Neutrophil (primary cell): Measurements from ENCODE around the gene PSAPL1.

Experiments
- H3K27ac ChIP-seq: fragments of 200-600 bp; sonication (generic); 2 replicates; pipeline ENCODE4 v1.5.1; 2016; ENCODE audit warnings: mild to moderate bottlenecking, moderate library complexity
- H3K27me3 ChIP-seq: fragments of 200-600 bp; sonication (generic); 2 replicates; pipeline ENCODE4 v1.6.0; 2016; ENCODE audit warnings: mild to moderate bottlenecking
- H3K36me3 ChIP-seq: fragments of 200-600 bp; sonication (generic); 2 replicates; pipeline ENCODE4 v1.5.1; 2017
- H3K4me1 ChIP-seq, 2 experiments: fragments of 200-600 bp in 1 of 2; sonication (generic) in 1 of 2; 1 replicate in 1 of 2; 2 replicates in 1 of 2; pipeline versions ENCODE4 v1.5.1 to v1.6.1; 2013 to 2016; ENCODE audit warnings: low read depth in 1 of 2, low read length in 1 of 2, mild to moderate bottlenecking in 1 of 2, moderate library complexity in 1 of 2; ENCODE audit not compliant: control insufficient read depth in 1 of 2, insufficient read depth in 1 of 2
- H3K4me3 ChIP-seq, 2 experiments: fragments of 200-600 bp in 1 of 2; sonication (generic) in 1 of 2; 1 replicate in 1 of 2; 2 replicates in 1 of 2; pipeline ENCODE4 v1.5.1; 2013 to 2016; ENCODE audit warnings: low read depth in 1 of 2, low read length in 1 of 2, mild to moderate bottlenecking in 1 of 2, moderate library complexity in 1 of 2
- H3K9me3 ChIP-seq: fragments of 200-600 bp; sonication (generic); 2 replicates; pipeline ENCODE4 v1.5.1; 2016
- CTCF ChIP-seq: fragments of 200-600 bp; sonication (generic); IDR thresholded peaks from 2 replicates; pipeline ENCODE4 v1.5.1; 2016; ENCODE audit warnings: antibody characterized with exemption

PSAPL1 gene

GRCh38 chr4:7422151-7422897 is 12.4 kb downstream of the PSAPL1 start:
- TF ChIP-seq CTCF: no peak
- Histone ChIP-seq H3K9me3 (no peaks in the 10 kb centered on the region), H3K4me1 (no peaks in the 10 kb centered on the region)

GRCh38 chr4:7421356-7422150 is 13.2 kb downstream of the PSAPL1 start:
- no peak for TF ChIP-seq CTCF
- H3K27ac ChIP-seq: no peak overlapping the region
- peaks cover 2% of the 10 kb centered on the region for H3K27me3 ChIP-seq
- no peaks in the 10 kb centered on the region for H3K4me1 ChIP-seq
- no peaks in the 10 kb centered on the region for H3K9me3 ChIP-seq
- no peak overlapping the region for H3K4me3 ChIP-seq
- H3K36me3 ChIP-seq: no peaks in the 10 kb centered on the region

More at GRCh38 chr4:7422151-7422897, 12.4 kb downstream of the PSAPL1 start:
- Histone ChIP-seq H3K27ac (no peak overlapping the region), H3K4me3 (no peak overlapping the region), H3K36me3 (no peaks in the 10 kb centered on the region), H3K27me3 (no peaks in the 10 kb centered on the region)

GRCh38 chr4:7420661-7421040 is 14.1 kb downstream of the PSAPL1 start:
- Histone ChIP-seq H3K27me3 (peaks cover 11% of the 10 kb centered on the region), H3K27ac (no peak overlapping the region), H3K4me1 (no peaks in the 10 kb centered on the region), H3K36me3 (no peaks in the 10 kb centered on the region), H3K4me3 (no peak overlapping the region), H3K9me3 (no peaks in the 10 kb centered on the region)
- no peak for TF ChIP-seq CTCF

- Histone ChIP-seq H3K4me3 (no peak overlapping the region), H3K9me3 (no peaks in the 10 kb centered on the region), H3K4me1 (no peaks in the 10 kb centered on the region), H3K27me3 (peaks cover 17% of the 10 kb centered on the region), H3K36me3 (no peaks in the 10 kb centered on the region), H3K27ac (no peak overlapping the region)
- no peak for TF ChIP-seq CTCF
These were observed 14.6 kb downstream of the PSAPL1 start for GRCh38 chr4:7419961-7420660.

- Histone ChIP-seq H3K9me3 (no peaks in the 10 kb centered on the region), H3K27ac (no peak overlapping the region), H3K4me3 (no peak overlapping the region), H3K36me3 (no peaks in the 10 kb centered on the region), H3K27me3 (peaks cover 32% of the 10 kb centered on the region), H3K4me1 (no peaks in the 10 kb centered on the region)
- no peak for TF ChIP-seq CTCF
These were observed 16.4 kb downstream of the PSAPL1 start for GRCh38 chr4:7418131-7418943.
